ENCODE data around the gene ARHGAP4.

DNA sequence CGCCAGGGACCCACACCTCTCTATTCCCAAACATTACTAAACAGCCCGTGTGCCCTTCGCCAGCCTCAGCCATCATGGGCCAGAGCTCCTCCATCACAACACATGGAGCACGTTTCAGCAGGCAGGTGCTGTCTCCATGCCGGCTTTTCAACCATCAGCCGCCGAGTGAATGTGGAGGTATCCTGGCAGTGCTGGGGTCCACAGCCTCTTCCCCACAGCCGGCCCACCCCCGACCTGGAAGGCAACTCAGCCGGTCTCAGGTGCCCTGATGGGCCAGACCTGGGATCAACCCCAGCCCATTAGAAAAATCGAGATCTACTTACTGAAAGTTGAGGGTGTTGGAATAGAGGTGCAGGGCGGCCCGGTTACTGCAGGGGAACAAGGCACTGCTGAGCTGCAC is 5.7 kb upstream of the ARHGAP4 start:
- TF ChIP-seq JUNB (IDR thresholded peaks at IDR 0.05) (no peak), EZH2 (IDR thresholded peaks at IDR 0.05; ENCODE audit: borderline replicate concordance, control insufficient read depth, low read depth, low read length) (no peak), NR2C2 (IDR thresholded peaks at IDR 0.05; ENCODE audit: borderline replicate concordance, control insufficient read depth, insufficient read length, low read depth) (no peak), CHD2 (IDR thresholded peaks at IDR 0.05; ENCODE audit: borderline replicate concordance, low read depth, low read length) (no peak), CTCF (IDR thresholded peaks at IDR 0.05 in 2 of 3, conservative IDR thresholded peaks at IDR 0.05 in 1 of 3; ENCODE audit: control insufficient read depth in 2 of 3, extremely low read depth in 1 of 3, insufficient read depth in 1 of 3, low read depth in 3 of 3, low read length in 3 of 3) (no peak), POLR2A (IDR thresholded peaks at IDR 0.05; ENCODE audit: low read depth, low read length) (no peak), SMARCA5 (IDR thresholded peaks at IDR 0.05) (no peak), EED (IDR thresholded peaks at IDR 0.05; ENCODE audit: low read depth) (no peak)

All from GM12878 (cell line).